H1 (cell line): ENCODE measurements around the gene PRRT2. TPM values are rescaled to one million over a fixed set of nuclear protein-coding genes. Genes with fewer than 3 reads are reported as not detected.

Source experiments
- CTCF ChIA-PET: fragments of 300-600 bp; sonication (Branson Sonifier 250); formaldehyde crosslinking; loops from one replicate; lab custom pipeline; 2021; ENCODE audit not compliant: partially characterized antibody; lab: Charles Lee
- POLR2A ChIA-PET: fragments of 300-600 bp; sonication (Branson Sonifier 250); formaldehyde crosslinking; loops from one replicate; lab custom pipeline; 2021; ENCODE audit warnings: inconsistent platforms; ENCODE audit not compliant: partially characterized antibody; lab: Charles Lee
- DNase-seq, 2 experiments: peaks; one replicate each; pipeline versions ENCODE4 v3.0.0 to v3.0.0-alpha.2; 2010 to 2022; ENCODE audit warnings: low spot score in 2 of 2, low read depth in 1 of 2, mixed read lengths in 1 of 2
- FAIRE-seq: peaks from 2 replicates; lab custom pipeline; 2011; peaks lifted over from hg19 to GRCh38; lab: Jason Lieb, UNC
- H2AFZ ChIP-seq: 2 replicates; pipeline ENCODE4 v1.8.1; 2012; ENCODE audit warnings: low read length, inconsistent platforms
- H2AK5ac ChIP-seq: 2 replicates; pipeline ENCODE4 v1.6.1; 2013; ENCODE audit warnings: low read depth, low read length
- H2BK120ac ChIP-seq: replicated peaks from 2 replicates; pipeline ENCODE3; 2013; ENCODE audit warnings: low read depth, low read length, inconsistent platforms
- H2BK12ac ChIP-seq: 2 replicates; pipeline ENCODE4 v1.6.1; 2013; ENCODE audit warnings: low read depth, low read length
- H2BK15ac ChIP-seq: 2 replicates; pipeline ENCODE4 v1.6.1; 2013; ENCODE audit warnings: low read length
- H2BK20ac ChIP-seq: 2 replicates; pipeline ENCODE4 v1.6.1; 2013; ENCODE audit warnings: low read length
- H2BK5ac ChIP-seq: 2 replicates; pipeline ENCODE4 v1.6.1; 2013; ENCODE audit warnings: low read depth, low read length
- H3K14ac ChIP-seq: 2 replicates; pipeline ENCODE4 v1.6.1; 2013; ENCODE audit warnings: inconsistent platforms; ENCODE audit not compliant: insufficient read length
- H3K18ac ChIP-seq: 2 replicates; pipeline ENCODE4 v1.6.1; 2013; ENCODE audit warnings: low read length; ENCODE audit errors: extremely low read depth
- H3K23ac ChIP-seq: 2 replicates; pipeline ENCODE4 v1.6.1; 2013; ENCODE audit warnings: inconsistent platforms; ENCODE audit not compliant: insufficient read length
- H3K23me2 ChIP-seq: 2 replicates; pipeline ENCODE4 v1.6.1; 2013; ENCODE audit warnings: low read depth, low read length
- H3K27ac ChIP-seq: 2 replicates; pipeline ENCODE4 v1.6.1; 2011; ENCODE audit warnings: low read depth, low read length, inconsistent platforms
- H3K27me3 ChIP-seq, 4 experiments: replicated peaks in 1 of 4; 1 replicate in 1 of 4; 2 replicates in 3 of 4; pipeline versions ENCODE4 v1.6.1 to v1.8.1; 2011 to 2013; ENCODE audit warnings: low read length in 3 of 4, mild to moderate bottlenecking in 3 of 4, inconsistent platforms in 2 of 4, mixed read lengths in 2 of 4, moderate library complexity in 1 of 4; ENCODE audit not compliant: control insufficient read depth in 3 of 4, insufficient read depth in 3 of 4; ENCODE audit errors: extremely low read depth in 1 of 4
- H3K36me3 ChIP-seq, 4 experiments: 2 replicates each; pipeline versions ENCODE4 v1.6.1 to v1.8.1; 2011 to 2013; ENCODE audit warnings: mild to moderate bottlenecking in 4 of 4, low read length in 3 of 4, moderate library complexity in 2 of 4, control low read depth in 1 of 4, inconsistent platforms in 1 of 4; ENCODE audit not compliant: insufficient read depth in 4 of 4, control insufficient read depth in 2 of 4
- H3K4ac ChIP-seq: replicated peaks from 2 replicates; pipeline ENCODE3; 2013; ENCODE audit warnings: low read length, low read depth, mixed read lengths, inconsistent platforms; ENCODE audit not compliant: insufficient read length
- H3K4me1 ChIP-seq, 4 experiments: replicated peaks in 1 of 4; 1 replicate in 1 of 4; 2 replicates in 3 of 4; pipeline versions ENCODE4 v1.6.1 to v1.8.1; 2011 to 2013; ENCODE audit warnings: low read length in 3 of 4, inconsistent platforms in 2 of 4, mixed read lengths in 1 of 4; ENCODE audit not compliant: insufficient read depth in 4 of 4, control insufficient read depth in 3 of 4
- H3K4me2 ChIP-seq, 2 experiments: 2 replicates each; pipeline versions ENCODE4 v1.6.1 to v1.8.1; 2011 to 2013; ENCODE audit warnings: low read depth in 2 of 2, low read length in 2 of 2, control low read depth in 1 of 2, inconsistent platforms in 1 of 2, mild to moderate bottlenecking in 1 of 2; ENCODE audit not compliant: insufficient read depth in 1 of 2
- H3K4me3 ChIP-seq, 4 experiments: fragments of 200-600, 300-600 bp in 1 of 4; sonication (generic), shearing (Covaris generic), sonication (Bioruptor Twin) in 1 of 4; 2 replicates each; pipeline versions ENCODE4 v1.5.1 to v1.8.1; 2011 to 2016; ENCODE audit warnings: low read length in 4 of 4, low read depth in 3 of 4, control low read depth in 2 of 4, inconsistent platforms in 2 of 4, mild to moderate bottlenecking in 2 of 4, mixed read lengths in 1 of 4, moderate library complexity in 1 of 4; ENCODE audit not compliant: insufficient read depth in 2 of 4; ENCODE audit errors: extremely low read depth in 1 of 4
- H3K56ac ChIP-seq: replicated peaks from 2 replicates; pipeline ENCODE3; 2013; ENCODE audit warnings: low read depth, mild to moderate bottlenecking, mixed read lengths, low read length, inconsistent platforms; ENCODE audit not compliant: insufficient read length
- H3K79me1 ChIP-seq: 2 replicates; pipeline ENCODE4 v1.6.1; 2013; ENCODE audit warnings: low read depth, low read length, control low read depth
- H3K79me2 ChIP-seq, 2 experiments: 2 replicates each; pipeline versions ENCODE4 v1.6.1 to v1.8.1; 2012 to 2013; ENCODE audit warnings: low read length in 2 of 2, mild to moderate bottlenecking in 2 of 2, inconsistent platforms in 1 of 2; ENCODE audit not compliant: insufficient read depth in 2 of 2, control insufficient read depth in 1 of 2
- H3K9ac ChIP-seq, 4 experiments: replicated peaks in 1 of 4; 1 replicate in 1 of 4; 2 replicates in 3 of 4; pipeline versions ENCODE4 v1.6.1 to v1.8.1; 2011 to 2013; ENCODE audit warnings: low read depth in 3 of 4, low read length in 3 of 4, control low read depth in 2 of 4, mild to moderate bottlenecking in 2 of 4, moderate library complexity in 2 of 4, inconsistent platforms in 1 of 4; ENCODE audit errors: extremely low read depth in 1 of 4
- H3K9me3 ChIP-seq, 2 experiments: 2 replicates each; pipeline versions ENCODE4 v1.6.1 to v1.8.1; 2012 to 2013; ENCODE audit warnings: mild to moderate bottlenecking in 2 of 2, moderate library complexity in 2 of 2, control low read depth in 1 of 2, inconsistent platforms in 1 of 2, low read depth in 1 of 2, low read length in 1 of 2, mixed read lengths in 1 of 2; ENCODE audit not compliant: insufficient read depth in 2 of 2
- H4K20me1 ChIP-seq, 2 experiments: replicated peaks in 1 of 2; 2 replicates each; pipeline versions ENCODE3 to v1.8.1; 2011 to 2013; ENCODE audit warnings: inconsistent platforms in 2 of 2, low read length in 2 of 2, mild to moderate bottlenecking in 1 of 2; ENCODE audit not compliant: insufficient read depth in 2 of 2, control insufficient read depth in 1 of 2
- H4K5ac ChIP-seq: 2 replicates; pipeline ENCODE4 v1.6.1; 2013; ENCODE audit warnings: low read length, low read depth, mixed read lengths, inconsistent platforms; ENCODE audit not compliant: insufficient read length
- H4K8ac ChIP-seq: 2 replicates; pipeline ENCODE4 v1.8.0; 2013; ENCODE audit warnings: mild to moderate bottlenecking, moderate library complexity, low read length, inconsistent platforms; ENCODE audit not compliant: insufficient read depth; ENCODE audit errors: extremely low read depth
- H4K91ac ChIP-seq: replicated peaks from 2 replicates; pipeline ENCODE3; 2013; ENCODE audit warnings: low read length, mixed read lengths, inconsistent platforms; ENCODE audit not compliant: insufficient read length
- BRCA1 ChIP-seq: IDR thresholded peaks from 2 replicates; pipeline ENCODE4 v1.6.1; 2012; ENCODE audit warnings: low read depth, low read length, improper control_type of control experiment
- EP300 ChIP-seq, 2 experiments: IDR thresholded peaks; 1 replicate in 1 of 2; 2 replicates in 1 of 2; pipeline ENCODE4 v1.6.1; 2011 to 2012; ENCODE audit warnings: low read depth in 2 of 2, low read length in 2 of 2, mild to moderate bottlenecking in 2 of 2, borderline replicate concordance in 1 of 2, inconsistent platforms in 1 of 2, moderate library complexity in 1 of 2
- GABPA ChIP-seq: IDR thresholded peaks from 2 replicates; pipeline ENCODE4 v1.6.1; 2011; ENCODE audit warnings: mild to moderate bottlenecking, low read length, moderate library complexity, borderline replicate concordance; ENCODE audit not compliant: insufficient read depth
- HDAC2 ChIP-seq, 2 experiments: fragments of 300-600 bp in 1 of 2; sonication (generic) in 1 of 2; IDR thresholded peaks; 2 replicates each; pipeline ENCODE4 v1.6.1; 2011 to 2012; ENCODE audit warnings: low read depth in 2 of 2, low read length in 2 of 2, mild to moderate bottlenecking in 2 of 2, moderate library complexity in 2 of 2, borderline replicate concordance in 1 of 2, inconsistent platforms in 1 of 2
- KDM4A ChIP-seq: IDR thresholded peaks from one replicate; pipeline ENCODE4 v1.7.1; 2012; ENCODE audit warnings: low read depth, mild to moderate bottlenecking, moderate library complexity, low read length, inconsistent platforms; ENCODE audit not compliant: severe bottlenecking
- MAFK ChIP-seq: IDR thresholded peaks from 2 replicates; pipeline ENCODE4 v1.6.1; 2012; ENCODE audit warnings: low read depth, mild to moderate bottlenecking, improper control_type of control experiment, low read length
- NRF1 ChIP-seq: IDR thresholded peaks from 2 replicates; pipeline ENCODE4 v1.6.1; 2011; ENCODE audit warnings: mild to moderate bottlenecking, low read depth, low read length, improper control_type of control experiment
- SUZ12 ChIP-seq: fragments of 200-600 bp; sonication (generic); IDR thresholded peaks from 2 replicates; pipeline ENCODE4 v1.6.1; 2012; ENCODE audit warnings: mild to moderate bottlenecking, inconsistent platforms, low read length, moderate library complexity, mixed read lengths
- WGBS, 2 experiments: shearing (Covaris generic) in 1 of 2; methylation state at CpG; one replicate each; pipeline versions ENCODE4 v1.1.6 to v1.1.7; 2013 to 2015; ENCODE audit warnings: low lambda C conversion rate in 2 of 2, mixed read lengths in 2 of 2, inconsistent platforms in 1 of 2, low coverage in 1 of 2, missing lambda C conversion rate in 1 of 2; ENCODE audit not compliant: insufficient replicate concordance in 2 of 2, insufficient coverage in 1 of 2, insufficient read length in 1 of 2; ENCODE audit errors: extremely low coverage in 1 of 2, missing lambda C conversion rate in 1 of 2; 5-methylcytosine and 5-hydroxymethylcytosine counted together
- polyA plus RNA-seq, 7 experiments: library from polyadenylated mRNA; depleted of rRNA in 3 of 7; stranded (reverse) in 5 of 7; unstranded in 2 of 7; fragments of >200 nt in 5 of 7; fragments of 200-250 nt in 2 of 7; gene quantifications; 1 replicate in 5 of 7; 2 replicates in 1 of 7; 4 replicates in 1 of 7; pipeline versions ENCODE4 v1.2.1 to v1.2.3, GENCODE V29; 2011 to 2013; ENCODE audit warnings: missing spikeins in 2 of 7, mixed read lengths in 2 of 7
- total RNA-seq: library from RNA; stranded (reverse); fragmentation: NEBNext Ultra II Directional; extraction: Animal tissue kit (Norgen Biotek cat#: 25700); gene quantifications from 2 replicates; pipeline ENCODE4 v1.2.1, GENCODE V29; 2021
- TF ChIP-seq, protein P1 (sequence below): IDR thresholded peaks from 2 replicates; pipeline ENCODE4 v1.6.1; 2012; ENCODE audit warnings: inconsistent platforms

Gene PRRT2
- total and polyA plus RNA-seq, 2 of the 8 experiments (the other 6 are each of a cell fraction or from before 2014, with no cell fraction given) = 12.8 to 32.6 TPM

DNA sequence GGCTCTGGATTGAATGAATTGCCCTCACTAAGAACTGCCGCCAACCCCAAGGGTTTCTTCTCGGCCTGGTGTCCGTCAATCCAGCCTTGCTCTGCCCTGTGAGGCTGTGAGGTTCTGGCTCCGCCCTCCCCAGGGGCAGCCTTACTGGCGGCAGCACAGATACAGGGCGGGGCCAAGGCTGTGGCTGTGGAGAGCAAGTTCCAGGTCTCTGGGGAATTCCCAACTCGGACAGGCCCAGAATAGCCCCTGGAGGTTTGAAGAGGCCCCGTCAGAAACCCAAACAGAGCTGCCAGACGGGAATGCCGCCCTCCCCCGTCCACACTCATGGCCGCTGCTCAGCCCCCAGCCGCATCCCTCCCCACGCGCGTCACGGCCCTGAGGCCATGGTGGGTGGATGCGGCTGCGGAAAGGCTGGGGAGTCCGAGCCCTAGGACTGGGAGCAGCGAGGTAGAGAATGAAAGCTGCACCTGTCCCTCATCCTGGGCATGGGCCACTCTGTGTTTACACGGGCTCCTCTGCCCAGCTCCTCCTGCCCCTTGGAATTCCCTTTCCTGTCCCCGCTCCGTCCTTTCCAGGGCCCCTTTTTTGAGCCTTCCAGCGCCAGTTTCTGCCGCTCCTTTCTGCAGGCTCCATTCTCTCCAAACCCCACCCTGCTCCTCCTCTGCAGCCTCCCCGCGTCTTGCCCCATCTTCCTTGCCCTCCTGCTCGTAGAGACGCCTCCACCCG is 660 bp upstream of the PRRT2 start:
- no peak overlapping the region for H2BK120ac ChIP-seq
- peak overlapping the region in 3 of 4 experiments; percentile 26 to 48 (median 45); a peak in 4 of 7 replicates for H3K9ac ChIP-seq
- CTCF ChIA-PET = interaction anchor here (1.1 kb wide), 1 partner anchor 37 kb away, joined by 5 read pairs; no protein-coding TSS in a partner anchor
- H3K9me3 ChIP-seq = no peaks in the 10 kb centered on the region
- no peak overlapping the region for H2BK20ac ChIP-seq
- H4K91ac ChIP-seq = peak overlapping the region; percentile 90
- peak overlapping the region; percentile 19; the same call in 1 of the 2 replicates for H2BK12ac ChIP-seq
- peaks cover 6 to 25% (median 10%) of the 10 kb centered on the region in 4 experiments for H3K36me3 ChIP-seq
- POLR2A ChIA-PET = interaction anchor here (0.6 to 4.0 kb wide), 17 partner anchors 9 to 220 kb away, joined by 3 to 31 read pairs (median 4); partner anchors contain the start of genes CDIPT, KIF22, MVP and QPRT
- H3K4ac ChIP-seq = peak overlapping the region; percentile 65
- H2AFZ ChIP-seq = no peak overlapping the region
- H3K4me3 ChIP-seq = peak overlapping the region; percentile 75 to 85 (median 82)
- peak overlapping the region; percentile 92; the same call in 1 of the 2 replicates for H2BK5ac ChIP-seq
- DNase-seq (peak; percentile 86 to 90), FAIRE-seq (peak; percentile 94)
- no peaks in the 10 kb centered on the region; the same call in 1 of the 2 replicates for H3K79me1 ChIP-seq
- peak overlapping the region; percentile 64 for H3K27ac ChIP-seq
- peak overlapping the region; percentile 73 for H4K5ac ChIP-seq
- peaks cover 7 to 30% of the 10 kb centered on the region in 2 experiments for H3K79me2 ChIP-seq
- no peak overlapping the region for H3K14ac ChIP-seq
- 1% methylated on average over 31 of the region's 31 CpGs; no CpG with 5 or more reads in 1 of the 2 experiments for WGBS, 2 experiments
- H2BK15ac ChIP-seq = no peak overlapping the region; the same call in 1 of the 2 replicates
- no peak overlapping the region for H2AK5ac ChIP-seq
- no peaks in the 10 kb centered on the region for H3K27me3 ChIP-seq
- peaks cover 36% of the 10 kb centered on the region for H3K23me2 ChIP-seq
- H3K18ac ChIP-seq = peak overlapping the region; percentile 65
- peaks cover 0 to 52% (median 42%) of the 10 kb centered on the region in 4 experiments; a peak in 6 of 7 replicates for H3K4me1 ChIP-seq
- H4K20me1 ChIP-seq = peaks cover 15 to 21% of the 10 kb centered on the region in 2 experiments
- H4K8ac ChIP-seq = peak overlapping the region; percentile 74
- H3K4me2 ChIP-seq = peak overlapping the region; percentile 91 to 92
- no peak overlapping the region for H3K56ac ChIP-seq
- H3K23ac ChIP-seq = no peak overlapping the region
- no peak for TF ChIP-seq MAFK
- TF ChIP-seq EP300 (IDR thresholded peaks at IDR 0.05; ENCODE audit: borderline replicate concordance in 1 of 2, low read depth in 2 of 2, low read length in 2 of 2) = no peak
- TF ChIP-seq, protein P1, sequence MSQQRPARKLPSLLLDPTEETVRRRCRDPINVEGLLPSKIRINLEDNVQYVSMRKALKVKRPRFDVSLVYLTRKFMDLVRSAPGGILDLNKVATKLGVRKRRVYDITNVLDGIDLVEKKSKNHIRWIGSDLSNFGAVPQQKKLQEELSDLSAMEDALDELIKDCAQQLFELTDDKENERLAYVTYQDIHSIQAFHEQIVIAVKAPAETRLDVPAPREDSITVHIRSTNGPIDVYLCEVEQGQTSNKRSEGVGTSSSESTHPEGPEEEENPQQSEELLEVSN = no peak
- no peak for TF ChIP-seq KDM4A
- TF ChIP-seq NRF1 = no peak
- TF ChIP-seq HDAC2 (IDR thresholded peaks at IDR 0.05; ENCODE audit: borderline replicate concordance in 1 of 2, low read depth in 2 of 2, low read length in 2 of 2) = 0 out of 4 replicates have a peak, but pooled peaks of 1 of the 2 experiments have one; percentile 60
- TF ChIP-seq BRCA1 = no peak
- TF ChIP-seq SUZ12 = no peak
- no peak for TF ChIP-seq GABPA
